WERI-Rb-1 (cell line): Measurements from ENCODE around the gene KCNK15.

Experiments used
- DNase-seq: peaks from one replicate; pipeline ENCODE4 v3.0.0-alpha.2; 2020
- H3K27ac ChIP-seq: fragments of 250-450 bp; sonication (Bioruptor Pico); 2 replicates; pipeline ENCODE4 v1.5.1; 2020; ENCODE audit warnings: mild to moderate bottlenecking, moderate library complexity
- H3K27me3 ChIP-seq: fragments of 250-450 bp; sonication (Bioruptor Pico); 2 replicates; pipeline ENCODE4 v1.5.1; 2021; ENCODE audit warnings: mild to moderate bottlenecking, low read depth, moderate library complexity; ENCODE audit not compliant: insufficient read depth, severe bottlenecking
- H3K36me3 ChIP-seq: fragments of 250-450 bp; sonication (Bioruptor Pico); 2 replicates; pipeline ENCODE4 v1.5.1; 2020; ENCODE audit warnings: mild to moderate bottlenecking, moderate library complexity
- H3K4me3 ChIP-seq: 2 replicates; pipeline ENCODE4 v1.5.1; 2011; ENCODE audit warnings: low read depth, mild to moderate bottlenecking, control low read depth, low read length
- H3K9me3 ChIP-seq: fragments of 250-450 bp; sonication (Bioruptor Pico); 2 replicates; pipeline ENCODE4 v1.5.1; 2021; ENCODE audit warnings: mild to moderate bottlenecking, moderate library complexity; ENCODE audit not compliant: severe bottlenecking
- CTCF ChIP-seq: IDR thresholded peaks from 2 replicates; pipeline ENCODE4 v1.5.1; 2011; ENCODE audit warnings: low read depth, mild to moderate bottlenecking, control low read depth, inconsistent platforms, low read length

Gene KCNK15

GRCh38 chr20:44739942-44740341, 5.7 kb upstream of the KCNK15 start:
- TF ChIP-seq CTCF = no peak
- peak overlapping the region; percentile 71 for H3K27ac ChIP-seq
- H3K36me3 ChIP-seq = no peaks in the 10 kb centered on the region; the same call in 1 of the 2 replicates
- H3K9me3 ChIP-seq = no peaks in the 10 kb centered on the region
- DNase-seq = peak; percentile 81
- H3K4me3 ChIP-seq = no peak overlapping the region
- no peaks in the 10 kb centered on the region for H3K27me3 ChIP-seq

- Histone ChIP-seq H3K27ac (peak overlapping the region; percentile 91), H3K4me3 (no peak overlapping the region), H3K36me3 (no peaks in the 10 kb centered on the region), H3K27me3 (no peaks in the 10 kb centered on the region), H3K9me3 (no peaks in the 10 kb centered on the region)
- TF ChIP-seq CTCF = no peak
- peak; percentile 89 for DNase-seq
These were observed 3.2 kb upstream of the KCNK15 start for GRCh38 chr20:44742304-44743079.

- Histone ChIP-seq H3K36me3 (no peaks in the 10 kb centered on the region), H3K27me3 (no peaks in the 10 kb centered on the region), H3K4me3 (no peak overlapping the region), H3K27ac (peak overlapping the region; percentile 91), H3K9me3 (no peaks in the 10 kb centered on the region)
- no peak for TF ChIP-seq CTCF
- DNase-seq = no peak
These were observed 2.5 kb upstream of the KCNK15 start for GRCh38 chr20:44743080-44743701.

- Histone ChIP-seq H3K36me3 (no peaks in the 10 kb centered on the region), H3K27ac (peak overlapping the region; percentile 91), H3K27me3 (no peaks in the 10 kb centered on the region), H3K4me3 (no peak overlapping the region), H3K9me3 (no peaks in the 10 kb centered on the region)
- TF ChIP-seq CTCF = no peak
- peak; percentile 89 for DNase-seq
These were observed 1.6 kb upstream of the KCNK15 start for GRCh38 chr20:44743916-44744655.

- Histone ChIP-seq H3K36me3 (no peaks in the 10 kb centered on the region), H3K27me3 (no peaks in the 10 kb centered on the region), H3K4me3 (no peak overlapping the region), H3K27ac (peak overlapping the region; percentile 91), H3K9me3 (no peaks in the 10 kb centered on the region)
- TF ChIP-seq CTCF = no peak
- no peak for DNase-seq
These were observed 505 bp upstream of the KCNK15 start for GRCh38 chr20:44745122-44745597.
